Esophagus (tissue), 2 donors: Measurements from ENCODE around the gene KLF11. TPM values are rescaled to one million over a fixed set of nuclear protein-coding genes. Genes with fewer than 3 reads are reported as not detected.

Experiments
- H3K27ac ChIP-seq, 2 donors: one replicate each; pipeline ENCODE4 v1.5.1; 2013; ENCODE audit warnings: low read depth in 2 of 2, mild to moderate bottlenecking in 2 of 2, inconsistent platforms in 1 of 2, low read length in 1 of 2, moderate library complexity in 1 of 2
- H3K27me3 ChIP-seq, 2 donors: one replicate each; pipeline ENCODE4 v1.6.1; 2013; ENCODE audit warnings: low read length in 2 of 2, control low read depth in 1 of 2, mild to moderate bottlenecking in 1 of 2; ENCODE audit not compliant: insufficient read depth in 2 of 2, control insufficient read depth in 1 of 2
- H3K36me3 ChIP-seq, 2 donors: one replicate each; pipeline ENCODE4 v1.6.1; 2013; ENCODE audit warnings: low read length in 1 of 2; ENCODE audit not compliant: control insufficient read depth in 2 of 2, insufficient read depth in 2 of 2
- H3K4me1 ChIP-seq, 2 donors: one replicate each; pipeline ENCODE4 v1.6.1; 2013; ENCODE audit warnings: low read length in 1 of 2; ENCODE audit not compliant: control insufficient read depth in 2 of 2, insufficient read depth in 2 of 2
- H3K4me3 ChIP-seq, 2 donors: one replicate each; pipeline ENCODE4 v1.5.1; 2013; ENCODE audit warnings: low read length in 2 of 2, mild to moderate bottlenecking in 2 of 2, low read depth in 1 of 2, moderate library complexity in 1 of 2
- H3K9me3 ChIP-seq, 2 donors: one replicate each; pipeline ENCODE4 v1.6.1; 2013; ENCODE audit warnings: mild to moderate bottlenecking in 2 of 2, low read depth in 1 of 2, low read length in 1 of 2, moderate library complexity in 1 of 2; ENCODE audit not compliant: control insufficient read depth in 2 of 2, insufficient read depth in 1 of 2
- WGBS, 2 donors: extraction: QIAGEN DNeasy Blood & Tissue Kit; methylation state at CpG; one replicate each; pipeline ENCODE4 v1.1.7; 2013; 5-methylcytosine and 5-hydroxymethylcytosine counted together
- polyA plus RNA-seq, 2 donors: library from polyadenylated mRNA; stranded (reverse); fragments of 200-250 nt; gene quantifications; one replicate each; pipeline ENCODE4 v1.2.3, GENCODE V29; 2013
- donor health status: healthy with polysubstance abuse.
- donor health status: Bipolar disorder and iron deficiency.

The KLF11 gene
- polyA plus RNA-seq, 2 donors, result 1.7 to 4.3 TPM

GRCh38 chr2:10059552-10060335 is 16.4 kb downstream of the KLF11 start:
- H3K4me1 ChIP-seq, result peaks cover 0 to 2% of the 10 kb centered on the region in 2 donors
- H3K36me3 ChIP-seq, result no peaks in the 10 kb centered on the region
- no peaks in the 10 kb centered on the region for H3K27me3 ChIP-seq
- no peak overlapping the region for H3K27ac ChIP-seq
- 85 to 88% methylated on average over 20 of the region's 20 CpGs for WGBS, 2 donors
- no peak overlapping the region for H3K4me3 ChIP-seq
- no peaks in the 10 kb centered on the region for H3K9me3 ChIP-seq

DNA sequence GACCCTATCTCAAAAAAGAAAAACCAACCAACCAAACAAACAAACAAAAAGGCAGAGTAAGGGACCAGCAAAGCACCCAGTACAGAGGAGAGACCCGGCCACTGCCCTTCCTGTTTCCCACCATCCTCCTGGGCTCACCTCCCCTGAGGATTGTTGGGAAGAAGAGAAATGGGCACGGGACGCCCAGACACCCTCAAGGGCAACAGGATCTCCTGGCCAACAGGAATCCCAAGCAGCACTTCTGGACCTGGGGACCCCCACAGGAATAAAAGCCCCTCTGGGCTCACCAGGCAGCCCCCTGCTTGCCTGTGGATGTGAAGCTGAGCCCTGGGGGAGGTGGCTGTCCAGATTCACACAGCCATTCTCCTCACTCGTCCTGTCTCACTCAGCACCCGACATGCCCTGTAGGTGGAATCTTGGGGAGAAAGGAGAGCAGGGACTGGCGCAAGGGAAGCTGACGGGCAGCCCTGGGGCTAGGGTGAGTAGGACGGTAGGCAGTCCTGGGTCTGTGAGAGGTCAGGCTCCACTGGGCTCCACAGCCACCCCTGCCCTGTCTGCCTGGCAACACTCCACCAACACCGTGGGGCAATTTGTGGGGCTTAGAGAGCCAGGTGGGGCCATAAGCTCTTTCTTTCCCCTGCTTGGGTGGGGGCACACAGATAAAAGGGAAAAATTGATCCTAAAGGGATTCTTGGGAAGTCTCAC is 18.0 kb downstream of the KLF11 start:
- H3K27ac ChIP-seq, result no peak overlapping the region
- no peak overlapping the region for H3K4me3 ChIP-seq
- H3K4me1 ChIP-seq, result peaks cover 0 to 2% of the 10 kb centered on the region in 2 donors
- H3K9me3 ChIP-seq, result no peaks in the 10 kb centered on the region
- no peaks in the 10 kb centered on the region for H3K27me3 ChIP-seq
- H3K36me3 ChIP-seq, result no peaks in the 10 kb centered on the region
- 79 to 82% methylated on average over 9 of the region's 9 CpGs for WGBS, 2 donors

GRCh38 chr2:10062931-10063365 is 19.6 kb downstream of the KLF11 start:
- H3K9me3 ChIP-seq, result no peaks in the 10 kb centered on the region
- H3K4me3 ChIP-seq, result no peak overlapping the region
- WGBS, 2 donors, result 73 to 85% methylated on average over 10 of the region's 10 CpGs
- H3K27ac ChIP-seq, result no peak overlapping the region
- H3K27me3 ChIP-seq, result no peaks in the 10 kb centered on the region
- H3K4me1 ChIP-seq, result no peaks in the 10 kb centered on the region
- H3K36me3 ChIP-seq, result no peaks in the 10 kb centered on the region

GRCh38 chr2:10063566-10063965 is 20.2 kb downstream of the KLF11 start:
- H3K27ac ChIP-seq, result no peak overlapping the region
- no peaks in the 10 kb centered on the region for H3K36me3 ChIP-seq
- 84 to 89% methylated on average over 9 of the region's 9 CpGs for WGBS, 2 donors
- H3K4me3 ChIP-seq, result no peak overlapping the region
- H3K4me1 ChIP-seq, result no peaks in the 10 kb centered on the region
- no peaks in the 10 kb centered on the region for H3K27me3 ChIP-seq
- H3K9me3 ChIP-seq, result no peaks in the 10 kb centered on the region

- no peak overlapping the region for H3K4me3 ChIP-seq
- WGBS, 2 donors, result 86 to 88% methylated on average over 18 of the region's 18 CpGs
These were observed 21.8 kb downstream of the KLF11 start for GRCh38 chr2:10064932-10065772.

DNA sequence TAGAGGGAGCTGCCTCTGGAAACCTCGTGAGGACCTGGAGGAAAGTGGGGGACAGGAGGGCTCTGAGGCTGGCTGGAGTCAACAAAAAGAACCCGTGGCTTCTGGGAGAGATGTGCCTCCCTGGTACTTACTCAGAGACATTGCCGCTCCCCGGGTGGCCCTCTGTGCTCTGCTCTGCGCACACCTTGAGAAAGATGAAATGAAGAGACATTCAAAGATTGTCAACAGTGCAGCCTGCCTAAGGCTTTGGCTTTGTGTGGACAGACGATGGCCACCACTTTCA is 22.4 kb downstream of the KLF11 start:
- no peak overlapping the region for H3K27ac ChIP-seq
- H3K9me3 ChIP-seq, result no peaks in the 10 kb centered on the region
- H3K4me3 ChIP-seq, result no peak overlapping the region
- no peaks in the 10 kb centered on the region for H3K27me3 ChIP-seq
- 86 to 90% methylated on average over 6 of the region's 6 CpGs for WGBS, 2 donors
- H3K36me3 ChIP-seq, result no peaks in the 10 kb centered on the region
- H3K4me1 ChIP-seq, result no peaks in the 10 kb centered on the region

More at GRCh38 chr2:10064932-10065772, 21.8 kb downstream of the KLF11 start:
- no peaks in the 10 kb centered on the region for H3K27me3 ChIP-seq
- no peak overlapping the region for H3K27ac ChIP-seq
- no peaks in the 10 kb centered on the region for H3K36me3 ChIP-seq
- no peaks in the 10 kb centered on the region for H3K4me1 ChIP-seq
- H3K9me3 ChIP-seq, result no peaks in the 10 kb centered on the region

DNA sequence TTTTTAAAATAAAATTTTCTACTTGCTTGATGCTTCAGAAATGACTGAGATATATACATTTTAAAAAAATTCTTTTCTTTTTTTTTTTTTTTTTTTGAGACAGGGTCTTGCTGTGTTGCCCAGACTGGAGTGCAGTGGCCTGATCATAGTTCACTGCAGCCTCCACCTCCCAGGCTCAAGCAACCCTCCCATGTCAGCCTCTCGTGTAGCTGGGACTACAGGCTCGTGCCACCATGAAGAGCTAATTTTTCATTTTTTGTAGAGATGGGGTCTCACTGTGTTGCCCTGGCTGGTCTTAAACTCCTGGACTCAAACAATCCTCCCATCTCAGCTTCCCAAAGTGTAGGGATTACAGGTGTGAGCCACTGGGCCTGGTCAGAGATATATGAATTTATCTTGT is 24.0 kb downstream of the KLF11 start:
- Histone ChIP-seq H3K36me3 (no peaks in the 10 kb centered on the region), H3K9me3 (no peaks in the 10 kb centered on the region), H3K27ac (no peak overlapping the region), H3K4me1 (no peaks in the 10 kb centered on the region), H3K27me3 (no peaks in the 10 kb centered on the region), H3K4me3 (no peak overlapping the region)
- 92 to 94% methylated on average over 2 of the region's 2 CpGs for WGBS, 2 donors

- no peaks in the 10 kb centered on the region for H3K9me3 ChIP-seq
- H3K36me3 ChIP-seq, result no peaks in the 10 kb centered on the region
- no peaks in the 10 kb centered on the region for H3K4me1 ChIP-seq
- no peak overlapping the region for H3K27ac ChIP-seq
- no peaks in the 10 kb centered on the region for H3K27me3 ChIP-seq
- H3K4me3 ChIP-seq, result no peak overlapping the region
- whole genome bisulfite sequencing, 2 donors, result 91% methylated on average over 1 of the region's 1 CpG
These were observed 24.5 kb downstream of the KLF11 start for GRCh38 chr2:10067881-10068280.

DNA sequence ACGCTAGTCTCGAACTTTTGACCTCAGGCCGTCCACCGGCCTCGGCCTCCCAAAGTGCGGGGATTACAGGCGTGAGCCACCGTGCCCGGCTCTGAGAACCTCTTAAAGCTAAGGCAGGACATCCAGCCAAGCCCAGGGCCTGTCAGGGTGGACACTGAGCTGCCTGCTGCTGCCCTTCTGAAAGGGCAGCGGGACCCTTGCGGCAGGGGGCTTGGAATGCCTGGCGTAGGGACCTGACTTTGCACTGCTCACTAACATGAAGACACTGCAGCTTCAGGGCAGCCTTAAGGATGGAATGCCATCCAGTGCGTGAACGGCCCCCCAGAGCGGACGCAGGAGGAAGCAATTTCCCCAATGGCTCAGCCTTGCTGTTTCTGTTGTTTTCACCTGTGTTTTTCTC is 27.8 kb downstream of the KLF11 start:
- Histone ChIP-seq H3K27me3 (no peaks in the 10 kb centered on the region), H3K4me1 (no peaks in the 10 kb centered on the region), H3K9me3 (no peaks in the 10 kb centered on the region), H3K4me3 (no peak overlapping the region), H3K36me3 (no peaks in the 10 kb centered on the region), H3K27ac (no peak overlapping the region)
- WGBS, 2 donors, result 95 to 97% methylated on average over 16 of the region's 16 CpGs
